GM23338 (cell line): ENCODE results near the gene ACBD7. TPM values are rescaled to one million over a fixed set of nuclear protein-coding genes. Genes with fewer than 3 reads are reported as not detected.

Source experiments
- ATAC-seq: fragments of 200-7000 bp; cut with Tn5 transposase; 3 replicates; pipeline ENCODE4 v1.9.1; 2020
- DNase-seq: peaks from one replicate; pipeline ENCODE4 v3.0.0-alpha.2; 2015; ENCODE audit warnings: low spot score
- H2AFZ ChIP-seq: fragments of 200-600 bp; sonication (generic); 2 replicates; pipeline ENCODE4 v1.8.0; 2016; ENCODE audit warnings: antibody characterized with exemption, mild to moderate bottlenecking, moderate library complexity
- H3F3A ChIP-seq: fragments of 200-600 bp; sonication (generic); replicated peaks from 2 replicates; pipeline ENCODE4 v1.8.0; 2017; ENCODE audit warnings: antibody characterized with exemption, mixed run types, low read depth
- H3K27ac ChIP-seq: fragments of 200-600 bp; sonication (generic); 2 replicates; pipeline ENCODE4 v1.6.1; 2016; ENCODE audit warnings: low read depth
- H3K27me3 ChIP-seq: fragments of 200-600 bp; sonication (generic); 2 replicates; pipeline ENCODE4 v1.8.0; 2016; ENCODE audit warnings: mild to moderate bottlenecking, mixed run types, moderate library complexity; ENCODE audit not compliant: insufficient read depth
- H3K36me3 ChIP-seq: fragments of 200-600 bp; sonication (generic); 2 replicates; pipeline ENCODE4 v1.8.0; 2016; ENCODE audit warnings: mild to moderate bottlenecking; ENCODE audit not compliant: insufficient read depth
- H3K4me1 ChIP-seq: fragments of 200-600 bp; sonication (generic); 2 replicates; pipeline ENCODE4 v1.8.0; 2016; ENCODE audit warnings: mild to moderate bottlenecking, moderate library complexity; ENCODE audit not compliant: insufficient read depth
- H3K4me2 ChIP-seq: fragments of 200-600 bp; sonication (generic); 2 replicates; pipeline ENCODE4 v1.7.1; 2017; ENCODE audit warnings: mixed run types
- H3K4me3 ChIP-seq: fragments of 200-600 bp; sonication (generic); 2 replicates; pipeline ENCODE4 v1.6.1; 2016; ENCODE audit warnings: mixed run types
- H3K79me2 ChIP-seq: fragments of 200-600 bp; sonication (generic); replicated peaks from 2 replicates; pipeline ENCODE4 v1.8.0; 2017; ENCODE audit warnings: mild to moderate bottlenecking; ENCODE audit not compliant: insufficient read depth
- H3K9me2 ChIP-seq: fragments of 200-600 bp; sonication (generic); 2 replicates; pipeline ENCODE4 v1.8.0; 2017; ENCODE audit not compliant: insufficient read depth
- H4K20me1 ChIP-seq: fragments of 200-600 bp; sonication (generic); replicated peaks from 2 replicates; pipeline ENCODE4 v1.8.0; 2017; ENCODE audit warnings: mild to moderate bottlenecking; ENCODE audit not compliant: insufficient read depth
- H3K27ac Mint-ChIP-seq: 2 replicates; pipeline ENCODE4 v1.8.0; 2020; ENCODE audit warnings: inconsistent platforms, mild to moderate bottlenecking, moderate library complexity, mixed read lengths
- H3K27me3 Mint-ChIP-seq: 3 replicates; pipeline ENCODE4 v1.8.0; 2022; ENCODE audit warnings: low read depth, mild to moderate bottlenecking, moderate library complexity, mixed read lengths, inconsistent platforms; ENCODE audit not compliant: insufficient read depth, poor library complexity
- H3K36me3 Mint-ChIP-seq: 3 replicates; pipeline ENCODE4 v1.8.0; 2021; ENCODE audit warnings: low read depth, mild to moderate bottlenecking, inconsistent platforms, moderate library complexity, mixed read lengths
- H3K4me1 Mint-ChIP-seq: 3 replicates; pipeline ENCODE4 v1.8.0; 2020; ENCODE audit warnings: mild to moderate bottlenecking, inconsistent platforms, mixed read lengths
- H3K4me3 Mint-ChIP-seq: 3 replicates; pipeline ENCODE4 v1.8.0; 2021; ENCODE audit warnings: moderate library complexity, mild to moderate bottlenecking, inconsistent platforms, mixed read lengths
- H3K9me3 Mint-ChIP-seq: 3 replicates; pipeline ENCODE4 v1.8.0; 2020; ENCODE audit warnings: moderate library complexity, mild to moderate bottlenecking, inconsistent platforms, mixed read lengths
- CTCF ChIP-seq, 2 experiments: fragments of 200-600 bp in 1 of 2; sonication (generic) in 1 of 2; conservative IDR thresholded peaks; 2 replicates each; pipeline versions ENCODE4 v1.5.1 to v1.6.1; 2016 to 2017; ENCODE audit warnings: antibody characterized with exemption in 2 of 2, low read depth in 2 of 2, mild to moderate bottlenecking in 2 of 2, moderate library complexity in 1 of 2
- EZH2phosphoT487 ChIP-seq: fragments of 200-600 bp; sonication (generic); IDR thresholded peaks from one replicate; pipeline ENCODE4 v1.8.1; 2018; ENCODE audit warnings: antibody characterized with exemption; ENCODE audit not compliant: unreplicated experiment
- JUNB ChIP-seq: IDR thresholded peaks from one replicate; pipeline ENCODE4 v1.6.1; 2016; ENCODE audit warnings: antibody characterized with exemption; ENCODE audit not compliant: unreplicated experiment
- ZNF114 ChIP-seq: fragments of 250-450 bp; sonication (Bioruptor Pico); IDR thresholded peaks from 2 replicates; pipeline ENCODE4 v1.5.0; 2020; ENCODE audit warnings: mild to moderate bottlenecking, moderate library complexity
- ZNF331 ChIP-seq: fragments of 250-450 bp; sonication (Bioruptor Pico); IDR thresholded peaks from 2 replicates; pipeline ENCODE4 v1.5.0; 2020; ENCODE audit warnings: low read depth, mild to moderate bottlenecking, moderate library complexity
- ZNF462 ChIP-seq: fragments of 250-450 bp; sonication (Bioruptor Pico); IDR thresholded peaks from 2 replicates; pipeline ENCODE4 v1.5.0; 2020; ENCODE audit warnings: mild to moderate bottlenecking, moderate library complexity
- polyA plus RNA-seq: library from polyadenylated mRNA; unstranded; fragments of >200 nt; fragmentation: Nextera tagmentation; extraction: Ambion mirVana; gene quantifications from 2 replicates; pipeline ENCODE4 v1.2.1, GENCODE V29; 2016
- total RNA-seq: library from RNA; depleted of rRNA; stranded (reverse); fragments of >200 nt; shearing (Covaris generic); gene quantifications from 2 replicates; pipeline ENCODE4 v1.2.3, GENCODE V29; 2014

ACBD7 gene
- total and polyA plus RNA-seq, 2 experiments from 2014 or later = 2.8 to 14.7 TPM

GRCh38 chr10:15137636-15138035 lies 49.1 kb upstream of the ACBD7 start (continued):
- TF ChIP-seq ZNF462 (CRISPR knock-in tag) (no peak), ZNF114 (CRISPR knock-in tag) (no peak), CTCF (conservative IDR thresholded peaks at IDR 0.05; ENCODE audit: low read depth in 2 of 2) (no peak), JUNB (no peak), ZNF331 (no peak)

- Histone ChIP-seq H3K27me3 (no peaks in the 10 kb centered on the region), H3K9me2 (no peaks in the 10 kb centered on the region), H3K27ac (no peak overlapping the region), H3K4me2 (no peak overlapping the region), H3K79me2 (no peaks in the 10 kb centered on the region), H3K4me1 (no peaks in the 10 kb centered on the region), H4K20me1 (no peaks in the 10 kb centered on the region), H3F3A (no peaks in the 10 kb centered on the region), H3K4me3 (no peak overlapping the region), H3K36me3 (peaks cover 10% of the 10 kb centered on the region; the same call in 1 of the 2 replicates), H2AFZ (no peak overlapping the region)
- peaks cover 4% of the 10 kb centered on the region for H3K27me3 Mint-ChIP-seq
- no peak for ATAC-seq
- peaks cover 8% of the 10 kb centered on the region; the same call in 2 of the 3 replicates for H3K36me3 Mint-ChIP-seq
- no peaks in the 10 kb centered on the region for H3K9me3 Mint-ChIP-seq
- peaks cover 12% of the 10 kb centered on the region for H3K4me1 Mint-ChIP-seq
- no peak overlapping the region for H3K27ac Mint-ChIP-seq
- DNase-seq = no peak
- H3K4me3 Mint-ChIP-seq = no peak overlapping the region
- TF ChIP-seq JUNB (no peak), ZNF462 (CRISPR knock-in tag) (no peak), EZH2phosphoT487 (no peak)
Measured at GRCh38 chr10:15137036-15137359, 48.4 kb upstream of the ACBD7 start.
